ENCODE data around the gene DFFA.

The DFFA gene

DNA sequence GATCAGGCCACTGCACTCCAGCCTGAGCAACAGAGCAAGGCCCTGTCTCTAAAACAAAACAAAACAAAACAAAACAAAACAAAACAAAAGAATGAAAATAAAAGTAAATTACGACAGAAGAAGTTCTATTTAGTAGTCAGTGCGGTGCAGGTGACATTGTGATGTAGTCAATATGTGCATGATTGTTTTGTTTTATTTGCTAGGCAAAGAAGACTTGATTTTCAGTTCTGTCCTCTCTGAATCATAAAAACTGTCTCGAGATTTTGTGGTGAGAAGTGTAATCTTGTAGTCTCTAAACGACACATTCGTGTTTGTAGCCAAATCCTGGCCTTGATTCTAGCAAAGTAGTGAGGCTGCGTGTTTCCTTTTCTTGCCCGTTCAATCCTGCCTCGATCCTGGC is 25.9 kb upstream of the DFFA start:
- H3K4me2 ChIP-seq (ENCODE audit: low read depth, low read length, poor library complexity, severe bottlenecking) = no peak overlapping the region
- peaks cover 54% of the 10 kb centered on the region for H3K79me2 ChIP-seq (ENCODE audit: insufficient read depth, low read length)
- no peaks in the 10 kb centered on the region for H3F3A ChIP-seq (ENCODE audit: insufficient read depth)
- H3K36me3 ChIP-seq (ENCODE audit: low read length) = no peaks in the 10 kb centered on the region
- no peak overlapping the region for H3K27ac ChIP-seq (ENCODE audit: low read depth, low read length)
- H3K27me3 ChIP-seq (ENCODE audit: low read length) = no peaks in the 10 kb centered on the region
- no peak overlapping the region for H3K9ac ChIP-seq (ENCODE audit: low read length)
- no peaks in the 10 kb centered on the region for H3K9me3 ChIP-seq (ENCODE audit: insufficient read depth, low read length)
- H2AFZ ChIP-seq (ENCODE audit: low read depth, low read length, severe bottlenecking) = no peak overlapping the region
- TF ChIP-seq, protein P1, sequence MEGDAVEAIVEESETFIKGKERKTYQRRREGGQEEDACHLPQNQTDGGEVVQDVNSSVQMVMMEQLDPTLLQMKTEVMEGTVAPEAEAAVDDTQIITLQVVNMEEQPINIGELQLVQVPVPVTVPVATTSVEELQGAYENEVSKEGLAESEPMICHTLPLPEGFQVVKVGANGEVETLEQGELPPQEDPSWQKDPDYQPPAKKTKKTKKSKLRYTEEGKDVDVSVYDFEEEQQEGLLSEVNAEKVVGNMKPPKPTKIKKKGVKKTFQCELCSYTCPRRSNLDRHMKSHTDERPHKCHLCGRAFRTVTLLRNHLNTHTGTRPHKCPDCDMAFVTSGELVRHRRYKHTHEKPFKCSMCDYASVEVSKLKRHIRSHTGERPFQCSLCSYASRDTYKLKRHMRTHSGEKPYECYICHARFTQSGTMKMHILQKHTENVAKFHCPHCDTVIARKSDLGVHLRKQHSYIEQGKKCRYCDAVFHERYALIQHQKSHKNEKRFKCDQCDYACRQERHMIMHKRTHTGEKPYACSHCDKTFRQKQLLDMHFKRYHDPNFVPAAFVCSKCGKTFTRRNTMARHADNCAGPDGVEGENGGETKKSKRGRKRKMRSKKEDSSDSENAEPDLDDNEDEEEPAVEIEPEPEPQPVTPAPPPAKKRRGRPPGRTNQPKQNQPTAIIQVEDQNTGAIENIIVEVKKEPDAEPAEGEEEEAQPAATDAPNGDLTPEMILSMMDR (IDR thresholded peaks at IDR 0.05; ENCODE audit: insufficient read depth, low read length, poor library complexity, severe bottlenecking) = no peak
- TF ChIP-seq EZH2phosphoT487 (conservative IDR thresholded peaks at IDR 0.05; ENCODE audit: low read length) = no peak
- no peaks in the 10 kb centered on the region for H3K9me2 ChIP-seq (replicated peaks; ENCODE audit: insufficient read depth, low read length)
- no peaks in the 10 kb centered on the region for H4K20me1 ChIP-seq (ENCODE audit: low read depth, low read length)
- H3K4me3 ChIP-seq (ENCODE audit: insufficient read depth, low read length, poor library complexity, severe bottlenecking) = no peak overlapping the region

DNA sequence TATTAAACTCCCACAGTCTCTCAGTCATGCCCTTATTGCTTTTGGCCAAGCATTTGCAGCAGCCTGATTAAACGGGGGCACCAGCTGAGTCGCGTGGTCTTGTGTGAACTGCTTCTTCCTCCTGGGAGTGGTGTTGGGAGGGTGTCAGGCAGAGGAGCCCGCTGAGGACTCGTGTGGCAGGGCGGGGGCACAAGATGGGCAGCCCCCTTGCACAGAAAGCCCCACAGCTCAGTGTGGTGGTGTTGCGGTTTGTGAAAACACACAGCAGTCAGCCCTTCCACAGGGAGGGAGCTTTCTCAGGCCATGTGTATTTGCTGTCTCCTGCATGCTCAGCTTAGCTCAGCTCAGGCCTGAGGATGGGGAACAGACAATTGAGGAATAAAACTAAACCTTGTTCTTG is 24.8 kb upstream of the DFFA start:
- Histone ChIP-seq H3F3A (ENCODE audit: insufficient read depth) (no peaks in the 10 kb centered on the region), H3K9me3 (ENCODE audit: insufficient read depth, low read length) (no peaks in the 10 kb centered on the region), H4K20me1 (ENCODE audit: low read depth, low read length) (no peaks in the 10 kb centered on the region), H3K27ac (ENCODE audit: low read depth, low read length) (no peak overlapping the region), H3K4me2 (ENCODE audit: low read depth, low read length, poor library complexity, severe bottlenecking) (no peak overlapping the region), H3K9me2 (replicated peaks; ENCODE audit: insufficient read depth, low read length) (no peaks in the 10 kb centered on the region), H3K27me3 (ENCODE audit: low read length) (no peaks in the 10 kb centered on the region), H3K4me3 (ENCODE audit: insufficient read depth, low read length, poor library complexity, severe bottlenecking) (no peak overlapping the region), H3K9ac (ENCODE audit: low read length) (no peak overlapping the region), H2AFZ (ENCODE audit: low read depth, low read length, severe bottlenecking) (no peak overlapping the region), H3K36me3 (ENCODE audit: low read length) (no peaks in the 10 kb centered on the region), H3K79me2 (ENCODE audit: insufficient read depth, low read length) (peaks cover 60% of the 10 kb centered on the region)
- no peak for TF ChIP-seq EZH2phosphoT487 (conservative IDR thresholded peaks at IDR 0.05; ENCODE audit: low read length)
- TF ChIP-seq, protein P1 (IDR thresholded peaks at IDR 0.05; ENCODE audit: insufficient read depth, low read length, poor library complexity, severe bottlenecking) = no peak

DNA sequence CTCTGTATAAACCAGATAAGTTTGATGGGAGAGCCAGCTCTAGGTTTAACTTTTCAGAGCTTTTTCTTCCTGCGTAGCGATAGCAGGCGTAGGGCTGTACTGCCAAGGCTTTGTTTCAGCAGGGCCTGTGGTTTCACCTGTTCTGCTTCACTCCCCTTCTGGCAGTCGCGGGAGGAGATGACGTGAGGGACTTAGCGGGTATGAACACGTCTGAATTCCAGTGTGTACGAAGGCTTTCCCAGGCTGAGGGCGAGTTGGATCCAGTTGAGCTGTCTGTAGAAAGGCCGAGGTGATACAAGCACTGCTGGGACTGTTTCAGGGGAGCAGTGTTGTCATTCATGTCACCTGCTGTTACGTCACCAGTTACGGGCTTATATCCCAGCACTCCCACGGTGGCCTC is 23.6 kb upstream of the DFFA start:
- Histone ChIP-seq H3K4me2 (ENCODE audit: low read depth, low read length, poor library complexity, severe bottlenecking) (no peak overlapping the region), H3K27me3 (ENCODE audit: low read length) (no peaks in the 10 kb centered on the region), H3K27ac (ENCODE audit: low read depth, low read length) (no peak overlapping the region), H3F3A (ENCODE audit: insufficient read depth) (no peaks in the 10 kb centered on the region), H4K20me1 (ENCODE audit: low read depth, low read length) (no peaks in the 10 kb centered on the region), H2AFZ (ENCODE audit: low read depth, low read length, severe bottlenecking) (no peak overlapping the region), H3K36me3 (ENCODE audit: low read length) (no peaks in the 10 kb centered on the region), H3K9me2 (replicated peaks; ENCODE audit: insufficient read depth, low read length) (no peaks in the 10 kb centered on the region), H3K4me3 (ENCODE audit: insufficient read depth, low read length, poor library complexity, severe bottlenecking) (no peak overlapping the region), H3K79me2 (ENCODE audit: insufficient read depth, low read length) (peaks cover 63% of the 10 kb centered on the region), H3K9me3 (ENCODE audit: insufficient read depth, low read length) (no peaks in the 10 kb centered on the region), H3K9ac (ENCODE audit: low read length) (no peak overlapping the region)
- TF ChIP-seq, protein P1 (IDR thresholded peaks at IDR 0.05; ENCODE audit: insufficient read depth, low read length, poor library complexity, severe bottlenecking) = no peak
- TF ChIP-seq EZH2phosphoT487 (conservative IDR thresholded peaks at IDR 0.05; ENCODE audit: low read length) = no peak

DNA sequence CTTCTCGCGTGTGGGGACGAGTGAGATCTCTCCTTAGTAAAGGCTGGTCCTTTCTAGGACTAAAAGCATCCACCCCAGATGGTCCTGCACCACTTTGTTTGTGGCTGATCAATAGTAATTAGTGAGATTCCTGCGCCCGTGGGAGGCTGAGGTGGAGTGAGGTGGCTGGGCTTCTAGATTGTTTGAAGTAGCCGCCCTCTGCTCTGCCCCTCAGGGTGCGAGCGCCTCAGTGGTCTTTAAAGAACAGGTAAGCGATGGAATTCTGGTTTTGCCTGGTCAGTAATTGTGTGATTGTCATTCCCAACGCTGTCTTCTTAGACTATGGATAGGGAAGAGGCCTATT is 23.1 kb upstream of the DFFA start:
- Histone ChIP-seq H3K79me2 (ENCODE audit: insufficient read depth, low read length) (peaks cover 61% of the 10 kb centered on the region), H3K36me3 (ENCODE audit: low read length) (no peaks in the 10 kb centered on the region), H3K9me2 (replicated peaks; ENCODE audit: insufficient read depth, low read length) (no peaks in the 10 kb centered on the region), H3K9ac (ENCODE audit: low read length) (peak overlapping the region; percentile 35; the same call in 1 of the 2 replicates), H4K20me1 (ENCODE audit: low read depth, low read length) (no peaks in the 10 kb centered on the region), H3K27ac (ENCODE audit: low read depth, low read length) (no peak overlapping the region), H3K27me3 (ENCODE audit: low read length) (no peaks in the 10 kb centered on the region), H3K4me3 (ENCODE audit: insufficient read depth, low read length, poor library complexity, severe bottlenecking) (no peak overlapping the region), H3F3A (ENCODE audit: insufficient read depth) (no peaks in the 10 kb centered on the region), H2AFZ (ENCODE audit: low read depth, low read length, severe bottlenecking) (no peak overlapping the region), H3K4me2 (ENCODE audit: low read depth, low read length, poor library complexity, severe bottlenecking) (peak overlapping the region; percentile 56), H3K9me3 (ENCODE audit: insufficient read depth, low read length) (no peaks in the 10 kb centered on the region)
- TF ChIP-seq, protein P1 (IDR thresholded peaks at IDR 0.05; ENCODE audit: insufficient read depth, low read length, poor library complexity, severe bottlenecking) = no peak
- no peak for TF ChIP-seq EZH2phosphoT487 (conservative IDR thresholded peaks at IDR 0.05; ENCODE audit: low read length)

All from SU-DHL-6 (cell line).